NCI-H1092 treated with DMSO at 0.1 percent for 48 hours (cell line): ENCODE data around the gene FADS3.

ENCODE experiments used
- DNase-seq: peaks from one replicate; lab custom pipeline; 2025; lab: John Stamatoyannopoulos, UW

Gene FADS3

DNA sequence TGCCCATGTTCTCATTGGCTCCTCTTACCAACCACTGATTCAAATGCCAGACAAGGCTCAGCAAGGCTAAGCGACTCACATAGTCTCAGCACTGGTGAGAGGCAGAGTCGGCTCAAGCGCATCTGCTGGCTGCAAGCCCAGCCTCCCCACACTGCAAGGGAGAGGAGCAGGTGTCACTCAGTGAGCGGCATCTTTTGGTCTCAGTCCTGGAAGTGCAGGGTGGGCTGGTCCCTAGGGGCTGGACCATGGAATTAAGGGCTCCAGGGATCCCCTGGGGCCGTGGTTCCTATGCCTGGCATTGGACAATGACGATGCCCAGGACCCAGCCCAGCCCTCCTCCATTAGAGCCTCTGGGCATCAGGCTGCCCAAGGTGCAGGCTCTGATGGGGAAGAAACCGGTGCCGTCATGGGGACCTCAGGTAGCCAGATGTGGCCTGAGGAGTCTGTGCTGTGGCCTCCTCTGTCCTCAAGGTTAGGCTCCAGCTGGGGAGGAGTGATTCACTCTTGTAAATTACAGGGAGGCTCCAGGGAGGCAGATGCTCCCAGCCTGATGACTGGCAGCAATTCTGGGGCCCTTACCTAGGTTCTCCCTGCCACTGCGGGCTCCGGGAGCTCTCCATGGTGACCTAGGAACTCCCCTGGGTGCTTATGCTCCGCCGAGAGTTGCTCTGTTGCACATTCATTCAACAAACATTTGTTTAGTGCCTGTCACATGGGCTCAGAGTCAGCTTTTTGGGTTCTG lies 35.2 kb downstream of the FADS3 start:
- peak; percentile 26 for DNase-seq

DNA sequence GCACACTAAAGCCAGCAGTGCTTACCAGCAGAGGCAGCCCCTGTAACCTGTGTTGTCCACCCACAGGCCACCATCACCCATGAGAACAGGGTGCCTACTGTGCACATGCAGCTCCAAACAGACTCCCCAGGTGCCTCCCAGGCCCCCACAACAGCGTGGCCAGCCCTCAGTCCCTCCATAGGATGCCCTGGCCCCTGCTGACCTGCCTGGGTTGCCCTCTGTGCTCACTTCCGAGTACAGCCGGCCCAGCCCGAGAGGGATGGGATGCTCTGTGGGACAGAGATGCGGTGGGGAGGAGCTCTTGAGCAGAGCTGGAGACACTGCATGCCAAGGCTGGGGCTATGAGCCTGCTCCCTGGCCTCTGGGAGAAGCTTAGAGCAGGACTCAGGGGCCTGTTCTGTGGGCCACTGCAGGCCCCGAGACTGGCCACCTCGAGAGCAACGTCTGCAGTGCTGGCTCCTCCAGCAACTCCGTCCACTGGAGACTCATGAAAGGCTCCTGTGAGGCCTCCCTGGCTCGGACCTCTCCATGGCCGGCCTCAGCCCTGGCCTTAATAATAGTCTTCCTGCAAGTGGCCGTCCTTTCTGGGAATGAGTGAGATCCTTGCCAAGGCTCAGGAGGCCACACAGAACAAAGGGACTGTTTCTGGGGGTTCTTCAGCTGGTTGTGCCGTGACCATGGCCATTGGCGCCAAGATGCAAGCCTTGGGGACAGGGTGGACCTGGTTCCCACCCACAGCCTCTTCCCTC lies 36.2 kb downstream of the FADS3 start:
- DNase-seq, result no peak

DNA sequence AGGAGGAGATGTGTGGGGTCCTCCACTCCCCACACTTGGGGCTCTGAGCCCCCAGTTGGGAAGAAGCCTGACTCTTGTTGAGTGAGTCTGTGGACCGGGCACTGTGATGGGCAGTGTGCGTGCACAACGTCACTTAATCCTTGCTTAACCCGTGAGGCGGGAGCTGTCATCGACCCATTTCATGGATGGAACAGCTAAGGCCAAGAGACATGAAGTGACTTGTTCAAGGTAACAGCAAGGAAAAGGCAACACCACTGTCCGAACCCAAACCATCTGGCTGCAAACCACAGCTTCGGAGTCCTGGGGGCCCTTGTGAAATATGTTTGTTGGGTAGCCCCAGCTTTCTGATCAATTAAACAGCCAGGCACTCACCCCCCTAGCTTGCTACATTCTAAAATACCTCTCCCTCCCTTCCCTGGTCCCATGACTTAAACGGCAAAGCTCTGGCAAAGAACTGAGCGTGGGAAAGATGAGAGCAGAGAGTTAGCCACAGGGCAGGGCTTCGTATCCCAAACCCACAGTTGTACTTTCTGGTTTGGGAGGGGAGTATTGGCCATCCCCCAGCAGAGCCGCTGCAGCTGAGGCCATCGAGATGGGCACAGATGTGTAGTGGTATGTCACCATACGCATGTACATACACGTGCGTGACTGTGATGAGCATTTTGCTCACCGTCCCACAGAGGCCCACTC lies 37.0 kb downstream of the FADS3 start:
- no peak for DNase-seq

DNA sequence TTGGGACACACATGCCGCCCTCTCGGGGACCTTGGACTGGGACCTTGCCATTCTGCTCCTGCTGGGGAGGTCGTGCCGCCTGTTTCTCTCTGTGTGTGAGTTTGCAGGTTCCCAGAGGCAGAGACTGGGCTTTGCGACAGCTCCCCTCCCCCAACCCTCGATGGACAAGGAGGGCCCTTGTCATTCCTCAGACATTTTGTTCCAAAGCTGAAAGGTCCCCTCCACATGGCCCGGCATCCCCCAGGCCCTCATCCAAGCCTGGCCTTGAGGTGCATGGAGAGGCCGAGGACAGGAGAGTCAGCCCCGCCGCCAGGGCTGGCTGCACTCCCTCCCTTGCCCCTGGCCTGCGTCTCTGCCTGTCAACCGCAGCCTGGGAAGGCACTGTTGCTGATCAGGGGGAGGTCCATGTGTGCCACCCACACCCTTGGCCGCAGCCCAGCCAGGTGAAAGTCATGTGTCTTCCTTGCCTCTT lies 37.6 kb downstream of the FADS3 start:
- DNase-seq, result no peak

DNA sequence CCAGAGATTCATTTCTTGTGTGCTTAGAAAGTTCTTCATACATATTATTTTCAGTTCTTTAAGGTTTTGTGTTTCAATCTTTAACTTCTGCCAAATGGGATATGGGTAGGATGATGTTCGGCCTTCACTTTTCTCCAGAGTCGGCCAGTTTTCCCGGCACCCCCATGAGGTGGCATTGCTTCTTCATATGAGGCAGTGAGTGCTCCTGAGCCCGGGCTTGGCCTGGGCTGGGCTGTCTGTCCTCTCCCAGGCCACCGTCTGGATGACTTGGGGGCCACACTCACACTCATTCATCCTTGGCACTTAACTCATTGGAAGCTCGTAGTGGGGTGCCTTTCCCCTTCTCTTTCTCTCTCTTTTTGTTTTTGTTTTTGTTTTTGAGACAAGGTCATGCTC lies 39.4 kb downstream of the FADS3 start:
- no peak for DNase-seq

DNA sequence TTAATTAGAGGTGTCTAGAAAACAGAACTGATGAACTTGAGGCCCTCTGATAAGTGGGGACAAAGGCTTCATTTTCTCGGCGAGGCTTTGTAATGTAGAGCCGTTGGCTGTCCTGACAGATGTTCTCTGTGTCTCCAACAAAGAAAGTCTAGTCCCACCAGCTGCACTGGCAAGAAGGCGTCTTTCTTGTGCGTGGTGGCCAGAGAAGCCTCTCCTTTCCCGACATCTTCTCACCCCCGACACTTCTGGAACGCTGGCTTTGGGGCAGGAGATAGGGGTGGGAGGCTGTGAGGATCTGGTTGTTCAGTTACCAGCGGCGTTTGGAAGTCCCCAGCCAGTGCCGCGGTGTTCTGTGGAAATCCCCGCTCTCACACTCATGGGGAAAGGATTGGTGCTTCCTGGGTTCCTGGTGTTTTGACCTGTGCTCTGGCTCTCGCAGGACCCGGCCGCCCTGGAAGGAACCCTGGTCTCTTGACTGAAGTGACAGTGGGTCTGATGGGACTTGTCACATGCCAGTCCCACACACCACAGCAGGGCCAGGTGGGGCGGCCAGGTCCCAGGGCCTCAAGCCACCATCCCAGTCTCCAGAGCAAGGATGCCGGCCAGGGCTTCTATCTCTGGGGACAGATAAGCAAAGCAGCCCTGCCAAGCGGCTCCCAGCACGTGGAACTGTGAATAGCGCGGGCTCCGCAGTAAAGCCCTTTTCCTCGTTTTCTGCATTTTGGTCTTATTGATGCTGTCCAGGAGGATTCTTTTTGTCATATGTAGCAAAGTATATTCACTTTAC lies 40.0 kb downstream of the FADS3 start:
- no peak for DNase-seq

DNA sequence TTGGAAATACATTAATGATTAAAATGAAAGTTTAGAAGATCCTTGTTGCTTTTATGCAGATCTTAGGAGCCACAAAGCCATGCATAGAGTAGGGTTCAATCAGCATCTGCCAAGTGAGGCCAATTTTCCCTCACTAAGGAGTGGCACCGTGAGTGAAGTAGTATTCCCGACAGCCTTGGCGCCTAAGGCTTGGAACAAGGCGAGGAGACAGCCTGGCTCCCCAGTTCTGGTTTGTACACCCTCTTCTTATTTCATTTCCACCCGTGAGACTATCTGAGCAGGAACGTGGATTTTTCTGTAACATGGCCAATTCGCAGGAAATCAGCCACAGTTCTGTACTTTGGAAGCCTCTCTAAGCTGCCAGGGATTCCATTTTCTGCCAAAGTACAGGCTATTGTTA lies 40.7 kb downstream of the FADS3 start:
- DNase-seq, result no peak

DNA sequence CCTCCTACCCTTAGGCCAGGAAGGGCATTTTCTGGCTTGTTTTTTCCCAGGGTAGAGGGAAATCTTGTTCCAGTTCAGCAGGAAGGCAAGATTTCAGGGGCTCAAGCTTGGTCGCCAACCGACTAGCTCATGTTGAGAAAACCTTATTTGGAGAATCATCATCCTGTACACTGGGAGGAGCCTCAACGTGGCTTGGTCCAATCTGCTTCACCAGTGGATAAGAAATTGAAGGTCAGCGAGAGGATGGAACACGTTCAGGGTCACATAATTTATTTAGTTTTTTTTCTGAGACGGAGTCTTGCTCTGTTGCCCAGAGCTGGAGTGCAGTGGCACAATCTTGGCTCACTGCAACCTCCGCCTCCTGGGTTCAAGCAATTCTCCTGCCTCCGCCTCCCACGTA lies 42.7 kb downstream of the FADS3 start:
- no peak for DNase-seq

DNA sequence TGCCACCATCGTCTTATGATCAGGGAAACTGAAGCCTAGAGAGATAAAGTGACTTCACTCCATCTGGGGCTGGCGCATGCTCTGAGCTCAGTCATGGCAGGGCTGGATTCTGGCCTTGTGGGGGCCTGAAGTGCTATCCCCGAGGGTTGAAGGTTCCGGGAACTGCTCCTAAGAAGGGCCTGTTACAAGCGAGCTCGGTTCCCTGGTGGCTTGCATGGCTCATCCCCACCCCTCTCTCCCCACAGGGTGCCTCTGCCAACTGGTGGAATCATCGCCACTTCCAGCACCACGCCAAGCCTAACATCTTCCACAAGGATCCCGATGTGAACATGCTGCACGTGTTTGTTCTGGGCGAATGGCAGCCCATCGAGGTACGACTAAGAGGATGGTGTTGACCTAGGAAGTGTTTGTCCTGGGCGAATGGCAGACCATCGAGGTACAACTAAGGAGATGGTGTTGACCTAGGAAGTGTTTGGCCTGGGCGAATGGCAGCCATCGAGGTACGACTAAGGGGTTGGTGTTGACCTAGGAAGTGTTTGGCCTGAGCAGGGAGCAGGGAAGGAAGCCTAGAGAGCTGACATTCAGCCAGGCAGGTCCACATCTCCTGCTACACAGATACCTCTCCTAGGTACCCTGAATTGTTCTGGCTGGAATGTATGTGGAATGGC lies 43.3 kb downstream of the FADS3 start:
- DNase-seq, result no peak

DNA sequence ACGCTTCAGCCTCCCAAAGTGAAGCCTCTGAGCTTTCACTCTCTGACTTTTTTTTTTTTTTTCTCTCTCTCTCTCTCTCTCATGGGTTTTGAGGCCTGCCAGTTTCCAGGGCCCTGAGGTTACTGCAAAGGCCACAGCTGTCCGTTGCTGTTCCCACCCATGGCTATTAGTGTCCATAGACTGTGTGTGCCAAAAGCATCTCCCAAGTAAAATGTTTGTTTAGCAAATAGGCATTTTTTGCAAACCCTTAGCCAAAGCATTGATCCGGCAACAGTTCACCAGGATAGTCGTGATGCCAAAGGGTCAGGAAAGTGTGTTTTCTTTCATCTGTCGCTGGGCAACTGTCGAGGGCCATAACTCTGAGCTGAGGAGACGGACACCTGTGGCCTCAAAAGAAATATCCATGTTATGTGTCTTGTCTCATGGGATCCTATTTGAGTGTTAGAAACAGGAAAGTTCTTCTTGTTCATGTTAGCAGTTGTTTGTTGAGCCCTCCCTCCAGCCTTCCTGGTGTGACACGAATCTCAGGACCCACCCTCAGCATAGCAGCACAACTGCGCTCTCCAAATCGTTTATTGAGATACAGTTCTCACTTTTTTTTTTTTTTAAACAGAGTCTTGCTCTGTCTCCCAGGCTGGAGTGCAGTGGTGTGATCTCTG lies 44.9 kb downstream of the FADS3 start:
- no peak for DNase-seq

DNA sequence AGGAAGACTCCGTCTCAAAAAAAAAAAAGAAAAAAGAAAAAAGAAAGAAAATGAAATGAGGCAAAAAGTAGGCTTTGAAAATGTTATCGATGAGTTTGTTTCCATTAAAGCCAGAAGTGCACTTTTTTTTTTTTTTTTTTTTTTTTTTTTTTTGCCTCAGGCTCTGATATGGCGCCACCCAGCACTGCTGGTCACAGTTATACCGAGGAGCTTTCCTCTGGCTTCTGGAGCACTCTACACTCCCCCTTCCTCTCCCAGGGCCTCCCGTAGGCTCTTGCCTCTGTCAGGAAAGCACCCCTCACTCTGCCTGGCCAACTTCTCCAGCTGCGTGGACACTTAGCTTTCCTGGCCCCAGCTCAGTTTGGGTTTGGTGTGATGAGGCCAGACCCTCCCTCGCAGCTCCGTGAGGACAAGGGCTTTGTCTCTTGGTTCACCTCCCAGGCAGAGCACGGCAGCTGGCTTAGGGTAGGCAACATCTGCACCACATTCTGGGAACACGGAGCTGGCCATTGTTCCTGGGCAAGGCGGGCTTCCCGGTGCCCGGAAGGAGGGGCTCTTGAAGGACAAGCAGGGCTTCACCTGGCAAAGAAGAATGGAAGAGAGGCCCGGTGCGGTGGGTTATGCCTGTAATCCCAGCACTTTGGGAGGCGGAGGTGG lies 46.3 kb downstream of the FADS3 start:
- DNase-seq, result no peak

DNA sequence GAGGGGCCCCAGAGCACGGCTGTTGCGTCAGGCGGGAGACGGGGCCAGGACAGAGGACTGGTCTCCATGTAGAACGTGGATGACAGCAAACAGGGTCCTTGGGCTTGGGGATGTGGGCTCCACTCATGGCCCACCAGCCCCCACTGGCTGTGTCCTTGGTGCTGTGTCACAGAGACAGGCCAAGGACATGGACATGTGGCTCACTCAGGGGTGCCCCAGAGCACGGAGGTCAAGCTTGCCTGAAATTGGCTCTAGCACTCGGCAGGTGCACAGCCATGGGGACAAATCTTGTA lies 48.9 kb downstream of the FADS3 start:
- DNase-seq, result no peak

DNA sequence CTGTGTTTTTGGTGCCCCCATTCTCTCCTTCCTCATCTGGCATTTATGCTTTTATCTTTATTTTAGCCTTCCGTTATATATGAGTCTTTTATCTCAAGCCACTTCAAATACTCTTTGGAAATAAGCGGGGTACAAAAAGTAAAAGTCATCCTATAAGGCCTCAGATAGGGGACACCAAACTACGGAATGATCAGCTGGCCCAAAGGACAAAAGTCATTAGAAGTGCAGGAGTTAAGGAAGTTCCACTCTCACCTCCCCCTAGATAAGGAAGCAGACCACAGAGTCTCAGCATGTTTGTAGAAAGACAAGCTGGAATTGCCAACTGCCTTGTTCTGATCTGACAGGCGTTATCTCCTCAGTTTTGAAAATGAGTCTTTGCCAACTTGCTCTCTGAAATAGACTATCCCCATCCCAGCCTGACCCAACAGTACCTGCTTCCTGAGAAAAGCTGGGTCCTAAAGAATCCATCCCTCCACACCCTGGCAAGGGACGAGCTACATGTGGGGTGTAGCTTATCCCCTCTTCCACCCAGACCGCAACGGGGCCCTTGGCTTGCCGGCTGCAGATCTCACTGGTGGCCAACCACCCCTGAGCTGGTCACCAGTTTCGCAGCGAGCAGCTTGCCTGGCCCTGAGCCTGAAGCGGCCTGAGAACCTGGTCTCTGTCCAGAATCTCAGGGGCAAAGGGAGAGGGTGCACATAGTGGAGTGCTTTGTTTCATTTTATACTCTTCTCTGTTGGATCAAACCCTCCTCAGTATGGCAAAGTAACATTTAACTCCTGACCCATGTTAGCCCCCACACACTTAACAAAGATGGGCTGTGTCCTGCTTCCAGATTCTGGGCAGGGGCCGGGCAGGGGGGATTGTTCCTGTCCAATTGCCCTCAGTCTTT lies 49.5 kb downstream of the FADS3 start:
- DNase-seq, result no peak

DNA sequence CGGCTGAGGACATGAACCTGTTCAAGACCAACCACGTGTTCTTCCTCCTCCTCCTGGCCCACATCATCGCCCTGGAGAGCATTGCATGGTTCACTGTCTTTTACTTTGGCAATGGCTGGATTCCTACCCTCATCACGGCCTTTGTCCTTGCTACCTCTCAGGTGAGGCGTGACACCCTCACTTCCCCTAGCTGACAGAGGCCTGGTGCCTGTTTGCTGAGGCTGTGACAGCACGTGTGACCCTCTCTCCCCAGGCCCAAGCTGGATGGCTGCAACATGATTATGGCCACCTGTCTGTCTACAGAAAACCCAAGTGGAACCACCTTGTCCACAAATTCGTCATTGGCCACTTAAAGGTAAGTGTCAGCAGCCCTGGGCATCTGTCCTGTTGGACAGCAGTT lies 51.0 kb downstream of the FADS3 start:
- no peak for DNase-seq

DNA sequence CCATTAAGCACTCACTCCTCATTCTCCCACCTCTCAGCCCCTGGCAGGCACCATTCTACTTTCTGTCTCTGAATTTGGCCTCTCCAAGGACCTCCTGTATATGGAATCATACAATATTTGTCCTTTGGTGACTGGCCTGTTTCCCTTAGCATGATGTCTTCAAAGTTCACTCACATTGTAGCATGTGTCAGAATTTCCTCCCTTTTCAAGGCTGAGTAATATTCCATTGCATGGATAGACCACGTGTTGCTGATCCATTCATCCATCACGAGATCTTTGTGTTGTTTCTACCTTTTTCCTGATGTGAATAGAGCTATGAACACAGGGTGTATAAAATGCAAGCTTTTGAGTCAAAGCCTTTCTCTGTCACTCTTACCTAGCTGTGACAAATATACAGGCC lies 51.6 kb downstream of the FADS3 start:
- DNase-seq, result no peak

DNA sequence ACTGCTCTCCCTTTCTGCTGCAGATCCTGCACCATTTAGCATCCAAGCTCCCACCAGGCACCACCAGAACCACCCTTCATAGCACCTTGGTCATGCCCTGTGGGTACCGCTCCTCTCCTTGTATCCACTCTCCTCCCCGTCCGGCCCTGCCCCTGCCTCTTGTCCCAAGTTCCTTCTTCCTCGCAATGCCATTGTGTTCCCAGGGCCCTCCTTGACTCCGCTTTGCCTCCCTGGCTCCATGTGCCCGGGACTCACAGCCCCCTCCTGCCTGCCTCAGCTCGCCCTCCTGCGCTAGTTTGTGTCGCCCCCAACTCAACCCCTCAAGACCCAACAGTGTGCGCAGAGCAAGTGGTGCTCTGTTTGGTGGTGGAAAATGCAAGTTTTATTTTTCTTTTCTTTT lies 52.4 kb downstream of the FADS3 start:
- no peak for DNase-seq

DNA sequence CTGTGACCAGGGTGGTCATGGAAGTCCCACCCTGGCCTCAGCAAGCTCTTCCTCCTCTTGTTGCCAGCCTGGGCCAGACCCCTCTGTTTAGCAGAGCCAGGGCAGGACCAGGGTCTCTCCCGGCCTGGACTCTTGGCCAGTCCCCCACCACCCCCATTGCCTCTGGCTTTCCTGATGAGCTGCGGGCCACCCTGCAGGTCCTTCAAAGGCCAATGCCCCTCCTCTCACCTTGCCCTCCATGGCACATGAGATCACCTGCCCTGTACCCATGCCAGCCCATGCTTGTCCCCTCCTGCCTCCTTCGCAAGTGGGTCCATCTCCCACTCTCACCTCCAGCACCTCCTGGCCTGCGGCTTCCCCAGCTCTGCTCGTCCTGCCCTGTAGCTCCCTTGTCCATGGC lies 52.8 kb downstream of the FADS3 start:
- no peak for DNase-seq

DNA sequence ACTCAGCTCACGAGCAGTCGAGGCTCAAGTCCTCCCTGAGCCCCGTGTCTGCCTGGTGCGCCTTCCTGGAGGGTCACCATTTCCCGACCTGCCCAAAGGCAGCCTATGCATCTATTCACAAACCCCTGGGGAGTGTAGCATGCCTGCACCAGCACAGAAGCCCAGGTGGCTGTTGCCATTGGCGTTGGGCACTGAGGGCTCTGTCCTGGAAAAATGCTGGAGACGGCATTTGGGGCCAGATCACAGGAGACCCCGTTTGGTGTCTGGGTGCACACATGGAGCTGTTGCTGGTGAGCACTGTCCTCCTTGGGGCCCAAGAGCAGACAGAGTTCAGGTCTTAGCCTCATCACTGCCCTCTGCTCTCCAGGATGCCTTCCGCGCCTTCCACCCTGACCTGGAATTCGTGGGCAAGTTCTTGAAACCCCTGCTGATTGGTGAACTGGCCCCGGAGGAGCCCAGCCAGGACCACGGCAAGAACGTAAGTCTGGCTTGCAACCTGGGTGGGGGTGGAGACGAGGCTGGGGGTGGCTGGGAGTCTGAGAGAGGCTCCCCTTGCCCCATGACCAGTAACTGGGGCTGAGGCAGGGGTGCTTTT lies 53.8 kb downstream of the FADS3 start:
- no peak for DNase-seq

DNA sequence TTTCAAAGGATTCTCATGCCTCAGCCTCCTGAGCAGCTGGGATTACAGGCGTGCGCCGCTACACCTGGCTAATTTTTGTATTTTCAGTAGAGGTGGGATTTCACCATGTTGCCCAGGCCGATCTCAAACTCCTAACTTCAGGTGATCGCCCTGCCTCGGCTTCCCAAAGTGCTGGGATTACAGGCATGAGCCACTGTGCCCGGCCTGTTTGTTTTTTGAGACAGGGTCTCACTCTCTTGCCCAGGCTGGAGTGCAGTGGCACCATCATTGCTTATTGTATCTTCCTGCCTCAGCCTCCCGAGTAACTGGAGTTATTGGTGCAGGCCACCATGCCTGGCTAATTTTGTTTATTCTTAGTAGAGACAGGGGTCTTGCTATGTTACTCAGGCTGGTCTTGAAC lies 55.2 kb downstream of the FADS3 start:
- DNase-seq, result no peak
